Choroid plexus epithelial cell (primary cell): ENCODE data around the gene GALNT9.
"Not testable (repeated sequence)": the region's sequence is repeated elsewhere in the genome, so short reads cannot be mapped to it uniquely, and the experiment has no call there.

Experiments used
- DNase-seq: peaks from one replicate; pipeline ENCODE4 v3.0.0-alpha.2; 2010; ENCODE audit warnings: low read depth
- H3K4me3 ChIP-seq: 2 replicates; pipeline ENCODE4 v1.5.1; 2011; ENCODE audit warnings: low read depth, mild to moderate bottlenecking, control low read depth, low read length, moderate library complexity
- CTCF ChIP-seq: conservative IDR thresholded peaks from 2 replicates; pipeline ENCODE4 v1.5.1; 2011; ENCODE audit warnings: low read depth, mild to moderate bottlenecking, control low read depth, inconsistent platforms, low read length, moderate library complexity

Gene GALNT9

GRCh38 chr12:132329036-132329719, at the start of gene GALNT9:
Gene GALNT9 (minus strand): TSS chr12:132329589. CDS start chr12:132329203, 386 bp downstream.
- peak within 1 kb of the TSS; percentile 28 for H3K4me3 ChIP-seq
- TF ChIP-seq CTCF: no peak
- DNase-seq: peak; percentile 23

DNA sequence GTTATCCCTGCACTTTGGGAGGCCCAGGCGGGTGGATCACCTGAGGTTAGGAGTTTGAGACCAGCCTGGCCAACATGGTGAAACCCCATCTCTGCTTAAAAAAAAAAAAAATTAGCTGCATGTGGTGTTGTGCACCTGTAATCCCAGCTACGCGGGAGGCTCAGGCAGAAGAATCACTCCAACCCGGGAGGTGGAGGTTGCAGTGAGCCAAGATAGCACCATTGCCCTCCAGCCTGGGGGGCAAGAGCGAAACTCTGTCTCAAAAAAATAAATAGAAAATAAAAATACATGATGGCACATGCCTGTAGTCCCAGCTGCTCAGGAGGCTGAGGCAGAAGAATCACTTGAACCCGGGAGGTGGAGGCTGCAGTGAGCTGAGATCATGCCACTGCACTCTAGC, 49.7 kb upstream of the GALNT9 start:
- DNase-seq, H3K4me3 ChIP-seq: not testable (repeated sequence)

DNA sequence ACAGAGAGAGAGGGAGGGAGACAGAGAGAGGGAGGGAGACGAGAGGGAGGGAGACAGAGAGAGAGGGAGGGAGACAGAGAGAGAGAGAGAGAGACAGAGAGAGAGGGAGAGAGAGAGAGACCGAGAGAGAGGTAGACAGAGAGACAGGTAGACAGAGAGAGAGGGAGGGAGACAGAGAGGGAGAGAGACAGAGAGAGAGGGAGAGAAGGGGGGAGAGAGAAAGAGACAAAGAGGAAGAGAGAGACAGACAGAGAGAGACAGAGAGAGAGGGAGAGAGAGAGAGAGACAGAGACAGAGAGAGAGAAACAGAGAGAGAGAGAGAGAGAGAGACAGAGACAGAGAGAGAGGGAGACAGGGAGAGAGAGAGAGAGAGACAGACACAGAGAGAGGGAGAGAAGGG, 47.8 kb upstream of the GALNT9 start:
- TF ChIP-seq CTCF: no peak
- H3K4me3 ChIP-seq: no peak overlapping the region
- no peak for DNase-seq

DNA sequence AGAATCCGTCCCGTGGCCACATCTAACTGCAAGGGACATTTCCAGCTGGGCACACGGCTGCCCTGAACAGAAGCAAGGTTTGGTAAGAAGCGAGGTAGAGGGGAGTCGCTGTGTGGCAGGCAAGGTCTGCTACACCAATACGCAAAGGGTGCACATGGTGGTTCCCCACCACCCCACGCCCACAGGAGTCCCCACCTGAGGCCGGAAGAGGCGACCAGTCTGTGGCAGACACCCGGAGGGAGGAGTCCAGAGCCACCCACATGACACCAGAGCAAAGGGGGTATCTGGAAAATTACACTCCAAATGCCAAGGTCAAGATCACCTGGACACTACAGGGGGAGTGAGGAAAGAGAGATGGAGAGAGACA, 47.1 kb upstream of the GALNT9 start:
- TF ChIP-seq CTCF: no peak
- DNase-seq: no peak
- no peak overlapping the region for H3K4me3 ChIP-seq

- TF ChIP-seq CTCF: no peak
- no peak for DNase-seq
- H3K4me3 ChIP-seq: no peak overlapping the region
These were observed 46.5 kb upstream of the GALNT9 start for GRCh38 chr12:132375747-132376463.

GRCh38 chr12:132374612-132375445, 45.4 kb upstream of the GALNT9 start:
- no peak overlapping the region for H3K4me3 ChIP-seq
- DNase-seq: no peak
- TF ChIP-seq CTCF: no peak

- TF ChIP-seq CTCF: peak; percentile 65
- DNase-seq: peak; percentile 53
- no peak overlapping the region for H3K4me3 ChIP-seq
These were observed 44.7 kb upstream of the GALNT9 start for GRCh38 chr12:132373901-132374611.
